Heart right ventricle (tissue), 16 donors: ENCODE results near the gene ACVRL1. TPM values are rescaled to one million over a fixed set of nuclear protein-coding genes. Genes with fewer than 3 reads are reported as not detected.

ENCODE experiments used
- ATAC-seq, 8 donors: fragments of 200-7000 bp; cut with Tn5 transposase; one replicate each; pipeline ENCODE4 v1.9.1; 2020; ENCODE audit warnings: mild to moderate bottlenecking in 8 of 8, moderate library complexity in 8 of 8, moderate number of reproducible peaks in 1 of 8
- DNase-seq, 2 donors: peaks; one replicate each; pipeline ENCODE4 v3.0.0-alpha.2; 2020
- H3K27ac ChIP-seq, 10 donors: fragments of 200-600 bp; sonication (generic) in 2 of 10; one replicate each; pipeline versions ENCODE4 v1.5.0 to v1.8.0; 2020 to 2022; ENCODE audit warnings: mild to moderate bottlenecking in 3 of 10
- H3K27me3 ChIP-seq, 7 donors: fragments of 200-600 bp; one replicate each; pipeline ENCODE4 v1.8.0; 2021 to 2022; ENCODE audit warnings: mild to moderate bottlenecking in 2 of 7
- H3K36me3 ChIP-seq, 9 donors: fragments of 200-600 bp; sonication (generic) in 1 of 9; one replicate each; pipeline versions ENCODE4 v1.5.0 to v1.8.0; 2020 to 2022; ENCODE audit warnings: mild to moderate bottlenecking in 2 of 9
- H3K4me1 ChIP-seq, 9 donors: fragments of 200-600 bp; sonication (generic) in 1 of 9; one replicate each; pipeline versions ENCODE4 v1.5.0 to v1.8.0; 2020 to 2022; ENCODE audit warnings: mild to moderate bottlenecking in 4 of 9
- H3K4me3 ChIP-seq, 10 donors: fragments of 200-600 bp; sonication (generic) in 2 of 10; one replicate each; pipeline versions ENCODE4 v1.5.0 to v1.8.0; 2020 to 2022; ENCODE audit warnings: mild to moderate bottlenecking in 7 of 10, moderate library complexity in 2 of 10
- H3K9me3 ChIP-seq, 11 donors: fragments of 200-600 bp in 10 of 11; sonication (generic) in 2 of 11; one replicate each; pipeline versions ENCODE4 v1.5.0 to v1.8.0; 2013 to 2022; ENCODE audit warnings: mild to moderate bottlenecking in 2 of 11, control low read depth in 1 of 11, moderate library complexity in 1 of 11
- CTCF ChIP-seq, 9 donors: fragments of 200-600 bp; sonication (generic) in 2 of 9; IDR thresholded peaks; one replicate each; pipeline versions ENCODE4 v1.5.0 to v1.8.0; 2021 to 2022; ENCODE audit warnings: antibody characterized with exemption in 9 of 9, mild to moderate bottlenecking in 5 of 9, moderate library complexity in 1 of 9
- WGBS, 2 donors: extraction: QIAGEN DNeasy Blood & Tissue Kit; methylation state at CpG; one replicate each; pipeline ENCODE4 v1.1.7; 2013; ENCODE audit warnings: inconsistent platforms in 1 of 2; 5-methylcytosine and 5-hydroxymethylcytosine counted together
- intact Hi-C, 10 donors: fragments of 100-400 bp; cut with DNase I; formaldehyde crosslinking; loops; one replicate each; pipeline versions ENCODE4 v1.11.1 to v1.14.2; 2022
- polyA plus RNA-seq, 2 donors: library from polyadenylated mRNA; stranded (reverse); fragments of 200-250 nt; gene quantifications; one replicate each; pipeline ENCODE4 v1.2.3, GENCODE V29; 2013
- total RNA-seq, 10 donors: library from RNA; stranded (reverse); fragmentation: NEBNext Ultra II Directional in 3 of 10; extraction: Animal tissue kit (Norgen Biotek cat#: 25700) in 3 of 10; gene quantifications; one replicate each; pipeline versions ENCODE4 v1.2.1 to v1.2.4, GENCODE V29; 2021 to 2023
- donor health status: Arrhythmogenic right ventricular cardiomyopathy.
- donor health status: ischemic (EF 13 %, LVEDD 7.1; RV severe dilation, severe dysfunction).
- donor health status: healthy with polysubstance abuse.
- donor health status: DM: no; HTN: yes; CAD: no.
- donor health status: DM: no; HTN: no; CAD: no.
- donor health status: ischemic (EF 25% LVEDD 6.9; RV normal size, moderate dysfunction).
- donor health status: ischemic (EF 25% LVEDD 5.7; RV mildly dilated, moderate dysfunction).
- donor health status: healthy.
- donor health status: DM: yes; HTN: yes; CAD: no.
- donor health status: Ischemic cardiomyopathy.
- donor health status: ischemic (EF 35%, LVEDD 5.7; RV mildly dilated, moderate dysfunction).
- donor health status: nonischemic (EF 11% LVEDD 7.7; RV severe dilation, severe dysfunction).
- donor health status: DM: yes; HTN: yes; CAD: no.
- donor health status: PGD.
- donor health status: ischemic (EF 29% LVEDD 5.4; RV normal size, mild dysfunction).
- donor health status: nonischemic (EF 23%, LVEDD 6.1; RV moderate dilation, normal function).

ACVRL1 gene
- total and polyA plus RNA-seq, 12 donors, result 16.6 to 68.0 (median 30.4) TPM

- H3K27me3 ChIP-seq, result no peaks in the 10 kb centered on the region
- peak overlapping the region in 7 of 10 donors; percentile 23 to 75 (median 56) for H3K27ac ChIP-seq
- TF ChIP-seq CTCF (IDR thresholded peaks at IDR 0.05), result no peak
- H3K4me1 ChIP-seq, result peaks cover 9 to 44% (median 36%) of the 10 kb centered on the region in 9 donors
- no peak for ATAC-seq
- 2 to 5% methylated on average over 5 of the region's 5 CpGs for WGBS, 2 donors
- H3K4me3 ChIP-seq, result peak overlapping the region; percentile 8 to 100 (median 64)
- no peak for DNase-seq
- no peaks in the 10 kb centered on the region for H3K36me3 ChIP-seq
- intact Hi-C loops, result no loop called here
- peaks cover 0 to 2% (median 0%) of the 10 kb centered on the region in 11 donors for H3K9me3 ChIP-seq
Measured at GRCh38 chr12:51950682-51951198, 43.4 kb downstream of the ACVRL1 start.

GRCh38 chr12:51951199-51951842, 44.0 kb downstream of the ACVRL1 start, which contains the start of gene ACVR1B:
Gene ACVR1B (plus strand): TSS chr12:51951699. CDS start chr12:51951744, 45 bp downstream.
- ATAC-seq (peak; percentile 90 to 96 (median 94)), DNase-seq (peak; percentile 89 to 93)
- peaks cover 9 to 47% (median 36%) of the 10 kb centered on the region in 9 donors for H3K4me1 ChIP-seq
- intact Hi-C loops, result no loop called here
- no peaks in the 10 kb centered on the region for H3K27me3 ChIP-seq
- no peak for TF ChIP-seq CTCF (IDR thresholded peaks at IDR 0.05)
- peak within 1 kb of the TSS; percentile 79 to 99 (median 92) for H3K27ac ChIP-seq
- peak within 1 kb of the TSS; percentile 84 to 100 (median 98) for H3K4me3 ChIP-seq
- H3K9me3 ChIP-seq, result no peaks in the 10 kb centered on the region
- 1% methylated on average over 37 to 78 of the region's 86 CpGs for WGBS, 2 donors
- H3K36me3 ChIP-seq, result no peaks in the 10 kb centered on the region

- Histone ChIP-seq H3K9me3 (peaks cover 0 to 4% (median 0%) of the 10 kb centered on the region in 11 donors), H3K27me3 (no peaks in the 10 kb centered on the region), H3K27ac (peak overlapping the region; percentile 79 to 99 (median 92)), H3K36me3 (no peaks in the 10 kb centered on the region), H3K4me1 (peaks cover 9 to 47% (median 36%) of the 10 kb centered on the region in 9 donors), H3K4me3 (peak overlapping the region; percentile 84 to 100 (median 98))
- TF ChIP-seq CTCF (IDR thresholded peaks at IDR 0.05), result no peak
- ATAC-seq (peak; percentile 20 to 62 (median 38)), DNase-seq (peak; percentile 36 to 59)
- WGBS, 2 donors, result 1% methylated on average over 46 to 50 of the region's 50 CpGs
- intact Hi-C loops, result no loop called here
Measured at GRCh38 chr12:51951843-51952722, 44.8 kb downstream of the ACVRL1 start.

GRCh38 chr12:51953089-51953488, 45.8 kb downstream of the ACVRL1 start:
- H3K27me3 ChIP-seq, result no peaks in the 10 kb centered on the region
- no peak for DNase-seq
- peaks cover 0 to 4% (median 0%) of the 10 kb centered on the region in 11 donors for H3K9me3 ChIP-seq
- intact Hi-C loops, result no loop called here
- H3K4me3 ChIP-seq, result peak overlapping the region in 9 of 10 donors; percentile 6 to 100 (median 97)
- no peak for ATAC-seq
- WGBS, 2 donors, result 51 to 55% methylated on average over 8 of the region's 8 CpGs
- peaks cover 9 to 47% (median 36%) of the 10 kb centered on the region in 9 donors for H3K4me1 ChIP-seq
- H3K36me3 ChIP-seq, result no peaks in the 10 kb centered on the region
- no peak for TF ChIP-seq CTCF (IDR thresholded peaks at IDR 0.05)
- peak overlapping the region in 8 of 10 donors; percentile 79 to 99 (median 94) for H3K27ac ChIP-seq
